ENCODE data around the gene OGFOD3. TPM values are rescaled to one million over a fixed set of nuclear protein-coding genes. Genes with fewer than 3 reads are reported as not detected.

The OGFOD3 gene
- total RNA-seq, 4 donors from 2014 or later, result 7.7 to 39.9 (median 24.3) TPM

DNA sequence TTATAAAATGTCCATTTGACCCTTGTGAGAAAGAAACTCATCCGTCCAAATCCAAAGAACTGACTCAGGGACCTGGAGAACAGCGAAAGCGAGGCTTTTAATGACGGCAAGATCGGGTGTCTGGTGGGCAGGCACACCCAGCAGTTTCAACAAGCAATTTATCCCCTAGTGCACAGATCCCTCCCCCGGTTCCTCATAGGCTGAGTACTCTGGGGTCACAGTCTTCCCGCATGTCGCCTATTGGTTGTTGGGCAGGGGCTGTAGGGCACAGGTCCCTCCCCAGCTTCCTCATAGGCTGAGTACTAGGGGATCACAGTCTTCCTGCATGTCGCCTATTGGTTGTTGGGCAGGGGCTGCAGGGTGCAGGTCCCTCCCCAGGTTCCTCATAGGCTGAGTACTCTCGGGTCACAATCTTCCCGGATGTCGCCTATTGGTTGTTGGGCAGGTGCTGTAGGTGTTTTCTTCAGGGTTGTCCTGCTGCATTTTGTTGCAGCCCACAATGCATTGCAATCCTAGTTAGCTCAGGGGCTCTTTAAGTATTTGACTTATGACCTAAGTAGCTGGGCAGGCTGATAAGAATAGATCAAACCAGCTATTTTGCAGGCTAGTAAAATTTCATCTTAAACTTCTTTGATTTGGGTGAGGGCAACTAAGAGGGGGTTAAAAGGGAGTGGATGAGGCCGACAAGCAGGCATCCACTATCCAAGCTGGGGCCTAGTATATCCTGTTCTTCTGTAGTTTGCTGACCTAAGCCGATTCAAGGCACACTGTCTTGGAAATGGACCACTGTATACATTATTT, 50.5 kb downstream of the OGFOD3 start:
- TF ChIP-seq CTCF (IDR thresholded peaks at IDR 0.05; ENCODE audit: low read depth), result no peak

DNA sequence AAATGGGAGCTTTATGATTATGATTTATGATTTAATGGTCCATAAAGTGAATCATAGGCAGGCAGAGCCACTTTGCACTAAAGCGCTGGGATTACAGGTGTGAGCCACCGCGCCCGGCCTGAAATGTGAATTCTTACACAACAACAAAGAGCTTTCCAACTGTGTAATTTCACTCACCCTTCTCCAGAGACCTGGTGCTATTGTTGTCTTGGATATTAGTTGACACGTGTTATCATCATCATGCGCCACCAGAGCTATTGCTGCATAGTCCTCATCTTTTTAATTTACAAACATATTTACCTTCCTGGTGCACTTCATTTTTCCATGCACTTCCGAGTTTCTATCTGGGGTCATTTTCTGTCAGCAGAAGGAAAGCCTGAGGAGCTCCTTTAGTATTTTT, 51.6 kb downstream of the OGFOD3 start:
- TF ChIP-seq CTCF (IDR thresholded peaks at IDR 0.05; ENCODE audit: low read depth), result no peak

- no peak for TF ChIP-seq CTCF (IDR thresholded peaks at IDR 0.05; ENCODE audit: low read depth)
These were observed 52.6 kb downstream of the OGFOD3 start for GRCh38 chr17:82365606-82366295.

GRCh38 chr17:82361885-82362633, 56.3 kb downstream of the OGFOD3 start:
- TF ChIP-seq CTCF (IDR thresholded peaks at IDR 0.05; ENCODE audit: low read depth), result no peak

GRCh38 chr17:82358465-82359350, 59.7 kb downstream of the OGFOD3 start, which contains the start of gene TEX19:
Gene TEX19 (plus strand): TSS chr17:82359247. CDS start chr17:82362151, 2,904 bp downstream.
- TF ChIP-seq CTCF (IDR thresholded peaks at IDR 0.05; ENCODE audit: low read depth), result no peak

DNA sequence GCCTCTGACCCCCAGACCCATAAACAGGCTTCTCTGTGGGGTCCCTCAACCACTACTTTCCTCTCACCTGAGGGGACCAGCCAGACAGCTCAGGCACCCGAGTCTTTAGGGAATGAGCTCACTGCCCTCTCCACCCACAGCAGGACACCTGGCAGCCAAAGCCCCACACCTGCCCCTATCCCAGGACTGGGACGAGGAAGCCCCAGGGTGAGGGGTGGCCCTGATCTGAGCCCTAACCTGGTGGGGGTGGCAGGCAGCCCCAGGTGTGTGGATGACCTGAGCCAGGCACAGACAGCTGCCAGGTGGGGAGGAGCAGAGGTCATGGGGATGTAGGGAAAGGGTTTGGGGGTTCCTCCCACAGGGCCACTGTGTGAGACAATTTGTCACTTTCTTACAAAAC, 61.0 kb downstream of the OGFOD3 start:
- no peak for TF ChIP-seq CTCF (IDR thresholded peaks at IDR 0.05; ENCODE audit: low read depth)

Data from subcutaneous adipose tissue (tissue), 4 donors.